Measurements from ENCODE around the gene DNAJA2.
"Not testable (repeated sequence)": the region's sequence is repeated elsewhere in the genome, so short reads cannot be mapped to it uniquely, and the experiment has no call there.

DNAJA2 gene

DNA sequence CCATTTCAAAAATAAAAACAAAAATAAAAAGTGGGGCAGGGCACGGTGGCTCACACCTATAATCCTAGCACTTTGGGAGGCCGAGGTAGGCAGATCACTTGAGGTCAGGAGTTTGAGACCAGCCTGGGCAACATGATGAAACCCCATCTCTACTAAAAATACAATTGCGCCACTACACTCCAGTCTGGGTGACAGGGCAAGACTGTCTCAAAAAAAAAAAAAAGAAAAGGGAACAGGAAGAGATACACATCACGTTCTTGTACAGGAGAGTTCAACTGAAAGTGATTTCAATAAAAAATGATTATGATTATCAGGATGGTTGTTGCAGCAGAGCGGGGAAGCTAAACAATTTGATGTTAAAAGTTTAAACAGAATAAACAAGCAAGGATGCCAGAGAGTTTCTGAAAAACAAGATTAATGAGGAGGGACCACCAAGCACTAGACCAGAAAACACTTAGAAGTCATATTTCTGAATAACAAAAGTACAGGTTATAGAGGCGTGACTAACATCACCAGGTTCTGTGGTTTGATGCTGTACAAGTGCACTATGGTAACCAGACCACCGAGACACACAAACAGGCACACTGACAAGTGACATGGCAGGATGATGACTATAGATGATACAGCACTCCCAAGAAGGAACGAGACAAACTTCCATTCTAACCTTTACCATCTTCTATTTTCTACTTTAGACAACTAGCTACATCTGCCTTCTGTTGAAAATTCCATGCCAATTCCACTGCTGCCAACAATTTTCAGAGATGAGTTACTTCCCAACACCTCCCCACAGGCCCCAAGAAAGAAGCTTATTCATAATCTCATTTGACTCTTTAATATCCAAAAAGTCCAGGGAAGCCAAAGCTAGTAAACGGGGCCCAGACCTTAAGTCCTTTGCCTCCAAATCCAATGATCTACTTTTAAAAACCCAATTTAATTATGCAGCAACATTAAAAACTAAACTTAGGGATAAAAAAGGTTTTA is 11.8 kb downstream of the DNAJA2 start:
- Histone ChIP-seq H3K4me1 (ENCODE audit: control insufficient read depth in 5 of 5, insufficient read depth in 5 of 5, low read length in 5 of 5) (peaks cover 0 to 26% (median 13%) of the 10 kb centered on the region in 5 donors), H3K36me3 (ENCODE audit: control insufficient read depth in 5 of 5, insufficient read depth in 5 of 5, low read length in 5 of 5) (peaks cover 20 to 87% (median 74%) of the 10 kb centered on the region in 5 donors), H3K27me3 (ENCODE audit: control insufficient read depth in 5 of 5, insufficient read depth in 4 of 5, low read length in 5 of 5) (no peaks in the 10 kb centered on the region), H3K9me3 (ENCODE audit: control insufficient read depth in 5 of 5, low read length in 5 of 5) (no peaks in the 10 kb centered on the region), H3K9ac (ENCODE audit: low read length in 5 of 5) (peak overlapping the region in 2 of 5 donors; percentile 21 to 38), H3K27ac (ENCODE audit: low read depth, low read length) (peak overlapping the region; percentile 45), H3K4me3 (ENCODE audit: low read depth in 1 of 5, low read length in 5 of 5) (no peak overlapping the region)

DNA sequence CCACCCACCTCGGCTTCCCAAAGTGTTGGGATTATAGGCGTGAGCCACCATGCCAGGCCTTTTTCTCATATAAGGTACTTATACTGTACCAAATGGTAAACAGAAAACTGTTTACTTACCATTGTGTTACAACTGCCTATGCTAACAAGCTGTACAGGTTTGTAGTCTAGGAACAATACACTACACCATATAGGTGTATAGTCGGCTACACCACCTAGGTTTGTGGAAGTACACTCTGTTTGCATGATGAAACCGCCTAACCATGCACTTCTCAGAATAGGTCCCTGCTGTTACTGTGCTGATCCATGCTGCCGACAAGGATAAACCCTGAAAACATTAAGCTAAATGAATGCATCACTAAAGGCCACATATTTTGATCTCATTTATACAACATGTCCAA is 18.9 kb downstream of the DNAJA2 start:
- peaks cover 0 to 4% (median 0%) of the 10 kb centered on the region in 5 donors for H3K4me1 ChIP-seq (ENCODE audit: control insufficient read depth in 5 of 5, insufficient read depth in 5 of 5, low read length in 5 of 5)
- peaks cover 33 to 52% (median 49%) of the 10 kb centered on the region in 5 donors for H3K36me3 ChIP-seq (ENCODE audit: control insufficient read depth in 5 of 5, insufficient read depth in 5 of 5, low read length in 5 of 5)
- H3K9ac ChIP-seq (ENCODE audit: low read length in 5 of 5) = no peak overlapping the region
- H3K4me3 ChIP-seq (ENCODE audit: low read depth in 1 of 5, low read length in 5 of 5) = no peak overlapping the region
- H3K27ac ChIP-seq (ENCODE audit: low read depth, low read length) = no peak overlapping the region
- no peaks in the 10 kb centered on the region for H3K27me3 ChIP-seq (ENCODE audit: control insufficient read depth in 5 of 5, insufficient read depth in 4 of 5, low read length in 5 of 5)
- H3K9me3 ChIP-seq (ENCODE audit: control insufficient read depth in 5 of 5, low read length in 5 of 5) = no peaks in the 10 kb centered on the region

- H3K9ac ChIP-seq (ENCODE audit: low read length in 5 of 5) = no peak overlapping the region
- no peaks in the 10 kb centered on the region for H3K27me3 ChIP-seq (ENCODE audit: control insufficient read depth in 5 of 5, insufficient read depth in 4 of 5, low read length in 5 of 5)
- no peak overlapping the region for H3K4me3 ChIP-seq (ENCODE audit: low read depth in 1 of 5, low read length in 5 of 5)
- peaks cover 5 to 11% (median 7%) of the 10 kb centered on the region in 5 donors for H3K36me3 ChIP-seq (ENCODE audit: control insufficient read depth in 5 of 5, insufficient read depth in 5 of 5, low read length in 5 of 5)
- H3K9me3 ChIP-seq (ENCODE audit: control insufficient read depth in 5 of 5, low read length in 5 of 5) = no peaks in the 10 kb centered on the region
- H3K27ac ChIP-seq (ENCODE audit: low read depth, low read length) = no peak overlapping the region
- no peaks in the 10 kb centered on the region for H3K4me1 ChIP-seq (ENCODE audit: control insufficient read depth in 5 of 5, insufficient read depth in 5 of 5, low read length in 5 of 5)
Observed at GRCh38 chr16:46950009-46950408, 23.5 kb downstream of the DNAJA2 start.

- Histone ChIP-seq H3K36me3 (ENCODE audit: control insufficient read depth in 5 of 5, insufficient read depth in 5 of 5, low read length in 5 of 5) (peaks cover 0 to 5% (median under 1%) of the 10 kb centered on the region in 5 donors), H3K9me3 (ENCODE audit: control insufficient read depth in 5 of 5, low read length in 5 of 5) (no peaks in the 10 kb centered on the region), H3K9ac (ENCODE audit: low read length in 5 of 5) (no peak overlapping the region), H3K27me3 (ENCODE audit: control insufficient read depth in 5 of 5, insufficient read depth in 4 of 5, low read length in 5 of 5) (no peaks in the 10 kb centered on the region), H3K27ac (ENCODE audit: low read depth, low read length) (no peak overlapping the region), H3K4me3 (ENCODE audit: low read depth in 1 of 5, low read length in 5 of 5) (no peak overlapping the region), H3K4me1 (ENCODE audit: control insufficient read depth in 5 of 5, insufficient read depth in 5 of 5, low read length in 5 of 5) (no peaks in the 10 kb centered on the region)
Observed at GRCh38 chr16:46949241-46949892, 24.1 kb downstream of the DNAJA2 start.

- H3K27me3 ChIP-seq (ENCODE audit: control insufficient read depth in 5 of 5, insufficient read depth in 4 of 5, low read length in 5 of 5) = no peaks in the 10 kb centered on the region
- no peak overlapping the region for H3K27ac ChIP-seq (ENCODE audit: low read depth, low read length)
- no peak overlapping the region for H3K9ac ChIP-seq (ENCODE audit: low read length in 5 of 5)
- no peak overlapping the region for H3K4me3 ChIP-seq (ENCODE audit: low read depth in 1 of 5, low read length in 5 of 5)
- H3K36me3 ChIP-seq (ENCODE audit: control insufficient read depth in 5 of 5, insufficient read depth in 5 of 5, low read length in 5 of 5) = no peaks in the 10 kb centered on the region
- H3K9me3 ChIP-seq (ENCODE audit: control insufficient read depth in 5 of 5, low read length in 5 of 5) = no peaks in the 10 kb centered on the region
- H3K4me1 ChIP-seq (ENCODE audit: control insufficient read depth in 5 of 5, insufficient read depth in 5 of 5, low read length in 5 of 5) = no peaks in the 10 kb centered on the region
Observed at GRCh38 chr16:46948548-46949166, 24.8 kb downstream of the DNAJA2 start.

DNA sequence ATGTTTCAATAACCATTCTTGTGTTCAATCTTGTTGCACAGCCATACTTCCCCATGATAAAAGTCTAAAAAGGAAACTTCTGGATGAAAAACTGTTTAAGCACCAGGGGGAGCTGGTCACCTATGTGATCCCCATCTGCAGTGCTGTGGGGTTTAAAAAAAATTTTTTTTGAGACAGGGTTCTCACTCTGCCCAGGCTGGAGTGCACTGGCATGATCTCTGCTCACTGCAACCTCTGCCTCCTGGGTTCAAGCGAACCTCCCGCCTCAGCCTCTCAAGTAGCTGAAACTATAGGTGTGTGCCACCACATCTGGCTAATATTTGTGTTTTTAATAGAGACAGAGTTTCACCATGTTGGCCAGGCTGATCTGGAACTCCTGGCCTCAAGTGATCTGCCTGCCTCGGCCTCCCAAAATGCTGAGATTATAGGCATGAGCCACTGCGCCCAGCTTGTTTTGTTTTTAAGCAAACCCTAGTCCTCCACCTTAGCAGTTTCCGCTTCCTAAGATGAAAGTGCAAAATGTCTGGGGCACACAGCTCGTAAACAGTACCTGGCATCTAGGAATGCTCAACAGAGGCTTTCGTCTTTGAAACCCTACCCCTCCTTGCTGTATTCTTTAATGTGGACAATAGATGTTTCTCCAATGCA is 25.4 kb downstream of the DNAJA2 start:
- Histone ChIP-seq H3K27me3 (ENCODE audit: control insufficient read depth in 5 of 5, insufficient read depth in 4 of 5, low read length in 5 of 5) (no peaks in the 10 kb centered on the region), H3K9ac (ENCODE audit: low read length in 5 of 5) (no peak overlapping the region), H3K4me1 (ENCODE audit: control insufficient read depth in 5 of 5, insufficient read depth in 5 of 5, low read length in 5 of 5) (no peaks in the 10 kb centered on the region), H3K4me3 (ENCODE audit: low read depth in 1 of 5, low read length in 5 of 5) (no peak overlapping the region), H3K36me3 (ENCODE audit: control insufficient read depth in 5 of 5, insufficient read depth in 5 of 5, low read length in 5 of 5) (no peaks in the 10 kb centered on the region), H3K27ac (ENCODE audit: low read depth, low read length) (no peak overlapping the region), H3K9me3 (ENCODE audit: control insufficient read depth in 5 of 5, low read length in 5 of 5) (no peaks in the 10 kb centered on the region)

- not testable (repeated sequence) for H3K9me3 ChIP-seq (ENCODE audit: control insufficient read depth in 5 of 5, low read length in 5 of 5); H3K4me3 ChIP-seq (ENCODE audit: low read depth in 1 of 5, low read length in 5 of 5); H3K27ac ChIP-seq (ENCODE audit: low read depth, low read length); H3K27me3 ChIP-seq (ENCODE audit: control insufficient read depth in 5 of 5, insufficient read depth in 4 of 5, low read length in 5 of 5); H3K9ac ChIP-seq (ENCODE audit: low read length in 5 of 5); H3K4me1 ChIP-seq (ENCODE audit: control insufficient read depth in 5 of 5, insufficient read depth in 5 of 5, low read length in 5 of 5); H3K36me3 ChIP-seq (ENCODE audit: control insufficient read depth in 5 of 5, insufficient read depth in 5 of 5, low read length in 5 of 5)
Observed at GRCh38 chr16:46944713-46945112, 28.8 kb downstream of the DNAJA2 start.

DNA sequence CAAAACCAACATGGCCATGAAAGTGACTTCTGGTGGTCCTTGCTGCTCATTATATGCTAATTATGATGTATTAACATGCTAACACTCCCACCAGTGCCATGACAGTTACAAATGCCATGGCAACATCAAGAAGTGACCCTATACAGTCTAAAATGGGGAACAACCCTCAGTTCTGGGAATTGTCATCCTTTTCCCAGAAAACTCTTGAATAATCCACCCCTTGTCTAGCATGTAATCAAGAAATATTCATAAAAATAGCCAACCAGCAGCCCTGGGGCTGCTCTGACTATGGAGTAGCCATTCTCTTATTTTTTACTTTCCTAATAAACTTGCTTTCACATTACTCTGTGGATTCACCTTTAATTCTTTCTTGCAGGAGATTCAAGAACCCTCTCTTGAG is 35.9 kb downstream of the DNAJA2 start:
- H3K4me1 ChIP-seq (ENCODE audit: control insufficient read depth in 5 of 5, insufficient read depth in 5 of 5, low read length in 5 of 5) = peaks cover 0 to 2% (median 0%) of the 10 kb centered on the region in 5 donors
- H3K27ac ChIP-seq (ENCODE audit: low read depth, low read length) = no peak overlapping the region
- H3K27me3 ChIP-seq (ENCODE audit: control insufficient read depth in 5 of 5, insufficient read depth in 4 of 5, low read length in 5 of 5) = no peaks in the 10 kb centered on the region
- no peak overlapping the region for H3K4me3 ChIP-seq (ENCODE audit: low read depth in 1 of 5, low read length in 5 of 5)
- no peaks in the 10 kb centered on the region for H3K36me3 ChIP-seq (ENCODE audit: control insufficient read depth in 5 of 5, insufficient read depth in 5 of 5, low read length in 5 of 5)
- H3K9ac ChIP-seq (ENCODE audit: low read length in 5 of 5) = no peak overlapping the region
- H3K9me3 ChIP-seq (ENCODE audit: control insufficient read depth in 5 of 5, low read length in 5 of 5) = no peaks in the 10 kb centered on the region

DNA sequence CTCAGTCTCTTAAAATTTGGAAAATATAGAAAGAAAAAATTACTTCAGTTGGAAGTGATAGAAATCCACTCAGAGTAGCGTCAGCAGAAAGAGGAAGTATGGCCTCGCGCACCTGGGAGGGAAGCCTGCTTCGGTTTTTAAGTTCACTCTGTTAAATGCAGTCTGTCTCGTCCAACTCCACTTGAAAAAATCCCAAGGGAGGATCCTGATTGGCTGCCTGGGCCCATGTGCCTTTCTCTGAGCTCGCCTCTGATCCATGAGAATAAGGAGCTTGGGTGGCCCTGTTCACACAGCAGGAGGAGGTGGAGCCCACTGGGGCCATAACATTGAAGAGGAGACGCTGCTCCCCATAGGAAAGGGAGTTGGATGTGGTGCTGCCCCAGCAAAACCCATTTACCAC is 40.7 kb downstream of the DNAJA2 start:
- no peaks in the 10 kb centered on the region for H3K27me3 ChIP-seq (ENCODE audit: control insufficient read depth in 5 of 5, insufficient read depth in 4 of 5, low read length in 5 of 5)
- H3K4me1 ChIP-seq (ENCODE audit: control insufficient read depth in 5 of 5, insufficient read depth in 5 of 5, low read length in 5 of 5) = peaks cover 2 to 7% (median 4%) of the 10 kb centered on the region in 5 donors
- peaks cover 0 to 14% (median 10%) of the 10 kb centered on the region in 5 donors for H3K36me3 ChIP-seq (ENCODE audit: control insufficient read depth in 5 of 5, insufficient read depth in 5 of 5, low read length in 5 of 5)
- no peaks in the 10 kb centered on the region for H3K9me3 ChIP-seq (ENCODE audit: control insufficient read depth in 5 of 5, low read length in 5 of 5)
- no peak overlapping the region for H3K27ac ChIP-seq (ENCODE audit: low read depth, low read length)
- H3K9ac ChIP-seq (ENCODE audit: low read length in 5 of 5) = no peak overlapping the region
- H3K4me3 ChIP-seq (ENCODE audit: low read depth in 1 of 5, low read length in 5 of 5) = no peak overlapping the region

All from subcutaneous abdominal adipose tissue (tissue), 5 donors.